ENCODE results near the gene IRF2BP2. TPM values are rescaled to one million over a fixed set of nuclear protein-coding genes. Genes with fewer than 3 reads are reported as not detected.

IRF2BP2 gene
- total and polyA plus RNA-seq, 7 donors: 53.6 to 116 (median 73.4) TPM

DNA sequence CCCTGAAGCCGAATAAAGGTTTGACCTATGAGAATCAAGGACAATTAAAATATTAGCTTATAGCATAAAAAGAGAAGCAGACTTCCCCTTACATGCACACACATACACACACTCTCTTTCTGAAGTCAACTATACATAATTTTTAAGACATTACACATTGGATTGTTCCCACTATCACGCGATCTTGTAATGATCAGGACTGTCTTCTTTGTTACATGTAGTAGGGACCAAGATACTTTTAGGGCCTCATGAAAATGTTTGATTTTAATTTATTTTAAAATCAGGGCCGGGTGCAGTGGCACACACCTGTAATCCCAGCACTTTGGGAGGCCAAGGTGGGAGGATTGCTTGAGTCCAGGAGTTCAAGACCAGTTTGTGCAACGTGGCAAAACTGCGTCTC lies 16.4 kb upstream of the IRF2BP2 start:
- DNase-seq (no peak), ATAC-seq (no peak)
- Histone ChIP-seq H3K27me3 (ENCODE audit: insufficient read depth in 3 of 3, low read length in 2 of 3) (no peaks in the 10 kb centered on the region), H3K4me1 (peaks cover 19% of the 10 kb centered on the region), H3K27ac (no peak overlapping the region), H3K4me3 (no peak overlapping the region), H3K36me3 (ENCODE audit: insufficient read depth in 1 of 2, low read depth in 1 of 2) (no peaks in the 10 kb centered on the region), H3K9me3 (no peaks in the 10 kb centered on the region)
- 99 to 100% (median 99%) methylated on average over 6 of the region's 6 CpGs for WGBS, 3 donors
- TF ChIP-seq, protein P1, sequence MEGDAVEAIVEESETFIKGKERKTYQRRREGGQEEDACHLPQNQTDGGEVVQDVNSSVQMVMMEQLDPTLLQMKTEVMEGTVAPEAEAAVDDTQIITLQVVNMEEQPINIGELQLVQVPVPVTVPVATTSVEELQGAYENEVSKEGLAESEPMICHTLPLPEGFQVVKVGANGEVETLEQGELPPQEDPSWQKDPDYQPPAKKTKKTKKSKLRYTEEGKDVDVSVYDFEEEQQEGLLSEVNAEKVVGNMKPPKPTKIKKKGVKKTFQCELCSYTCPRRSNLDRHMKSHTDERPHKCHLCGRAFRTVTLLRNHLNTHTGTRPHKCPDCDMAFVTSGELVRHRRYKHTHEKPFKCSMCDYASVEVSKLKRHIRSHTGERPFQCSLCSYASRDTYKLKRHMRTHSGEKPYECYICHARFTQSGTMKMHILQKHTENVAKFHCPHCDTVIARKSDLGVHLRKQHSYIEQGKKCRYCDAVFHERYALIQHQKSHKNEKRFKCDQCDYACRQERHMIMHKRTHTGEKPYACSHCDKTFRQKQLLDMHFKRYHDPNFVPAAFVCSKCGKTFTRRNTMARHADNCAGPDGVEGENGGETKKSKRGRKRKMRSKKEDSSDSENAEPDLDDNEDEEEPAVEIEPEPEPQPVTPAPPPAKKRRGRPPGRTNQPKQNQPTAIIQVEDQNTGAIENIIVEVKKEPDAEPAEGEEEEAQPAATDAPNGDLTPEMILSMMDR (IDR thresholded peaks at IDR 0.05): no peak
- intact Hi-C loops (cut with DNase I): loop anchor here in 1 of 2 donors (5.0 kb wide), 1 partner anchor 56 kb away; no protein-coding TSS in a partner anchor

DNA sequence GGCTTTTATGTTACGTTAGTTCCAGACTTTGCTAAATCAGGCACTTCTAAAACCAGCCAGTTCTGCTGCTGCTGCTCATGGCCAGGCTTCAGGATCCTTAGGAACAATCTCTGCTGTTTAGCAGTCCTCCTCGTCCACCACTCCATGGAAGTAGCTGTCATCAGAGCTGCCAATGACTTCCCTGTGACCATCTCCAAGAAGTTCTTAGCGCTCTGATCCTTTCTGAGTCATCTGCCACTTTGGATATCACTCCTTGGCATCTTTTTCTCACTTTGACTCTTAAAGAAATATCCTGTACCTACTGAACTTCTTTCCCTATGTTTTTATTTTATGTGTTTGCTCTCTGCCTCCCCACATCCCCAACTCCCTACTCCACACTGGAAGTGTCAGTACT lies 14.7 kb upstream of the IRF2BP2 start:
- ATAC-seq: peak; percentile 77 to 89 (median 86)
- intact Hi-C loops (cut with DNase I): loop anchor here (1.0 to 5.0 kb wide), 2 partner anchors 10 to 58 kb away; no protein-coding TSS in a partner anchor

DNA sequence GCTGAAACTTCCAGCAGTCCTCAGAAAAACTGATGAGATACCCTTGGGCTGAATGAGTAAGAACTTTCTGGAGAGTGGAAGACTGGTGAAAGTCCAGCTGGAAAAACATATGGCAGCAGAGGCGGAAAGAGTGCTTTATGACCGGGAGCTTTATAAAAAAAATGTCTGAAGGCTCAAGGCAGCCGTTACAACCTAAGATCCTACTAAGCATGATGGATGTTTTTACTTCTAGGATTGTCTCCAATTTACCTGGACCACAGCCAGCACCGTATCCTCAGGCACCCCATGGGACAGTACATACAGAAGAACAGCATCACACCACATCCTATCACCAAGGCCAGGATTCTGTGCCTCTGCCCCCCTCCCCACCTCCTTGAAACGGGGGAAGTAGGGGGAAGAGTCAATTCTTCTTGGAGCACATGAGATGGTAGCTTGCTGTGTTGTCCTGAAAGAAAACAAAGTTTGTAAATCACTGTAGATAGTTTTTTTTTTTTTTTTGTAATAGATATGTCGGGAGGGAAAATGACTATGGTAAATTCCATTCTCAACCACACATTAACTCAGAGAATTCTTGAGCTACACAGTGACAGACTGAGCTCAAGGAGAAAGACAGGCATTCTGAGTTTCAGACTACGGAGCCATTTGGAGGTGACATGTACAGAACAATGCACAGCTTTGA lies 11.8 kb upstream of the IRF2BP2 start:
- WGBS, 3 donors: 31 to 39% (median 32%) methylated on average over 7 of the region's 7 CpGs
- Histone ChIP-seq H3K4me1 (peaks cover 58% of the 10 kb centered on the region), H3K36me3 (ENCODE audit: insufficient read depth in 1 of 2, low read depth in 1 of 2) (no peaks in the 10 kb centered on the region), H3K27ac (peak overlapping the region; percentile 58), H3K4me3 (no peak overlapping the region), H3K27me3 (ENCODE audit: insufficient read depth in 3 of 3, low read length in 2 of 3) (no peaks in the 10 kb centered on the region), H3K9me3 (no peaks in the 10 kb centered on the region)
- intact Hi-C loops (cut with DNase I): no loop called here
- ATAC-seq (no peak), DNase-seq (no peak)
- TF ChIP-seq, protein P1 (IDR thresholded peaks at IDR 0.05): no peak

More for the DNA sequence above, 14.7 kb upstream of the IRF2BP2 start:
- Histone ChIP-seq H3K4me1 (peaks cover 29% of the 10 kb centered on the region), H3K27me3 (ENCODE audit: insufficient read depth in 3 of 3, low read length in 2 of 3) (no peaks in the 10 kb centered on the region), H3K27ac (peak overlapping the region; percentile 73), H3K36me3 (ENCODE audit: insufficient read depth in 1 of 2, low read depth in 1 of 2) (no peaks in the 10 kb centered on the region), H3K9me3 (no peaks in the 10 kb centered on the region), H3K4me3 (no peak overlapping the region)
- 19 to 47% (median 22%) methylated on average over 3 of the region's 3 CpGs for WGBS, 3 donors
- TF ChIP-seq, protein P1 (IDR thresholded peaks at IDR 0.05): no peak
- no peak for DNase-seq

DNA sequence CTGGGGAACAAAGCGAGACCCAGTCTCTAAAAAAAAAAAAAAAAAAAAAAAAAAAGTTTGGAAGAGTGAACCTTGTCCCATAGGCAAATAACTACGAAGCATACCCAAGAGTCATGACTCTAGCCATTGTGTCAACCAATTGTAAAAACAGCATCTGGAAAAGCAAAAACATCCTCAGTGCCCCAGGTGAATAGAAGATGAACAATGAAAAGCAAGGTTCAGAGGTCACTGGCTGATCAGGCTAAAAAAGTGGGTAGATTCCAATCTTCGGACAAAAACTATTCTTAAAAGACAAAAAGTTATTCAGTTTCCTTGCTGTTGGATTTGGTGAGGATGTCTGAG lies 11.1 kb upstream of the IRF2BP2 start:
- Histone ChIP-seq H3K4me3 (no peak overlapping the region), H3K36me3 (ENCODE audit: insufficient read depth in 1 of 2, low read depth in 1 of 2) (no peaks in the 10 kb centered on the region), H3K9me3 (no peaks in the 10 kb centered on the region), H3K4me1 (peaks cover 60% of the 10 kb centered on the region), H3K27me3 (ENCODE audit: insufficient read depth in 3 of 3, low read length in 2 of 3) (no peaks in the 10 kb centered on the region), H3K27ac (peak overlapping the region; percentile 58)
- ATAC-seq (no peak), DNase-seq (no peak)
- intact Hi-C loops (cut with DNase I): no loop called here
- TF ChIP-seq, protein P1 (IDR thresholded peaks at IDR 0.05): no peak
- WGBS, 3 donors: 59 to 84% (median 71%) methylated on average over 3 of the region's 3 CpGs
